ENCODE results near the gene KCTD11. TPM values are rescaled to one million over a fixed set of nuclear protein-coding genes. Genes with fewer than 3 reads are reported as not detected.

The KCTD11 gene
- total and polyA plus RNA-seq, 2 of the 13 experiments (the other 11 are each of a cell fraction or from before 2014, with no cell fraction given): 1.6 to 2.6 TPM

DNA sequence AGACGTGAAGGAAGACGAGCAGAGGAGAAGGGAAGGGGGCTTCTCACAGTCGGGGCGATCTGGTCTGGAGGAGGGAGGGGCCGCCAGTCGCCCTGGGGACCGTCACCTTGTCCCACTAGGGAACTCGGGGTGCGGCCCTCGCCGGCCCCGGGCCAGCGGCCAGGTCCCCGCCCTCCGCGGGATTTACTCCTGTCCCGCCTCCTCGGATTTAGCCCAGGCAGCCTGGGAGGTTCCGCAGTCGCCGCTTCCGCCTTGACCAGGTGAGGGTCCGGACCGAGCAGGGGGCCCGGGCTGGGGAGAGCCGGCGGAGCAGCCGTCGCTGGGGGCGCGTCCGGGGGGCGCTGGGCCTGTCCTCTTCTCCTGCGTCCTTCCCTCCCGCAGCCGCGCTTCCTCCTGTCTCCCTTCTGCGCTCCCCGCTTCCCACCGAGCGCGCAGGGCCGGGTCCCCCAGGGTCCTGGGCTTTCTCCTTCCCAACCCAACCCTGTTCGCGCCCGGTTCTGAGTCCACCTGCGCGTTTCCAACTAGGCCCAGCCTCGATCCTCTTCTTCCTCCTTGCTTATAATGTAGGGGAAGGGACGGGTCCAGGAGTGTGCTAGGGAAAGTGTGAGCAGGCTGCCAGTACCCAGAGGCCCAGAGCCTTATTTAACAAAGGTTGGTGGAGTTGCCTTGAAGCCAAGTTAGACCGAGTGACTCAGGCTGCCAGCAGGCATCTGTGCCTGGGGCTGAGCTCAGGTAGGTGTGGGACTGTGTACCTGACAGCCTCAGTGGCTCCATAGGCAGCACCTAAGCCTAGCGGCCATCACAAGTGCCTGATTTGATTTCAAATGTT, 29.1 kb downstream of the KCTD11 start, which contains the start of gene TNK1 (continued):
- TF ChIP-seq, protein P1, sequence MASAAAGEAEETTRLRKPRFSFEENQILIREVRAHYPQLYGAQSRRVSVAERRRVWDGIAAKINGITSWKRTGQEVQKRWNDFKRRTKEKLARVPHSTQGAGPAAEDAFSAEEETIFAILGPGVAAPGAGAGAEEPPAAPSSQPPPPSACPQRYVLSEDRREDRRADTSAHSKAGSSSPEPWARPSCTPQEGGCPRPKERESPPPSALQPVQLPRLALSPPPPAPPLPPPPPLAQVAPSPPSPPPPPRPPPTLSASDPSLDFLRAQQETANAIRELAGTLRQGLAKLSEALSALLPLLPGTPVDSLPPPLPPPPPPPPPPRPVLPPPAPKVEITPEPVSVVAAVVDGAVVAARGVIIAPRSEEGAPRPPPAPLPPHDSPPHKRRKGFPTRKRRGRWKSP (CRISPR knock-in tag; IDR thresholded peaks at IDR 0.05): peak; percentile 57; the same call in 1 of the 2 replicates
- TF ChIP-seq, protein P2, sequence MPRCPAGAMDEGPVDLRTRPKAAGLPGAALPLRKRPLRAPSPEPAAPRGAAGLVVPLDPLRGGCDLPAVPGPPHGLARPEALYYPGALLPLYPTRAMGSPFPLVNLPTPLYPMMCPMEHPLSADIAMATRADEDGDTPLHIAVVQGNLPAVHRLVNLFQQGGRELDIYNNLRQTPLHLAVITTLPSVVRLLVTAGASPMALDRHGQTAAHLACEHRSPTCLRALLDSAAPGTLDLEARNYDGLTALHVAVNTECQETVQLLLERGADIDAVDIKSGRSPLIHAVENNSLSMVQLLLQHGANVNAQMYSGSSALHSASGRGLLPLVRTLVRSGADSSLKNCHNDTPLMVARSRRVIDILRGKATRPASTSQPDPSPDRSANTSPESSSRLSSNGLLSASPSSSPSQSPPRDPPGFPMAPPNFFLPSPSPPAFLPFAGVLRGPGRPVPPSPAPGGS (CRISPR knock-in tag; IDR thresholded peaks at IDR 0.05): 0 out of 2 replicates have a peak, but pooled peaks have one; percentile 21
- TF ChIP-seq ZNF510 (CRISPR knock-in tag; IDR thresholded peaks at IDR 0.05; ENCODE audit: low read depth) (peak; percentile 41; the same call in 1 of the 2 replicates), NCOA5 (CRISPR knock-in tag; IDR thresholded peaks at IDR 0.05) (no peak), KDM2A (CRISPR knock-in tag; IDR thresholded peaks at IDR 0.05; ENCODE audit: borderline replicate concordance, low read depth) (peak; percentile 56; the same call in 1 of the 2 replicates), ZSCAN30 (CRISPR knock-in tag; IDR thresholded peaks at IDR 0.05) (no peak), ZC3H4 (CRISPR knock-in tag; IDR thresholded peaks at IDR 0.05; ENCODE audit: borderline replicate concordance) (no peak), ZFY (CRISPR knock-in tag; IDR thresholded peaks at IDR 0.05) (peak; percentile 69), HHEX (CRISPR knock-in tag; IDR thresholded peaks at IDR 0.05) (no peak), GABPB1 (CRISPR knock-in tag; IDR thresholded peaks at IDR 0.05) (peak; percentile 81), NCOA2 (CRISPR knock-in tag; IDR thresholded peaks at IDR 0.05) (no peak), POLR2A (IDR thresholded peaks at IDR 0.05; ENCODE audit: insufficient read depth in 1 of 2, low read depth in 2 of 2, low read length in 2 of 2) (peak in 1 of 2 experiments; percentile 80; a peak in 2 of 4 replicates), HOXA5 (CRISPR knock-in tag; IDR thresholded peaks at IDR 0.05) (peak; percentile 63; the same call in 1 of the 2 replicates), ETV5 (CRISPR knock-in tag; IDR thresholded peaks at IDR 0.05; ENCODE audit: borderline replicate concordance) (peak; percentile 40; the same call in 1 of the 2 replicates), ZFX (CRISPR knock-in tag; IDR thresholded peaks at IDR 0.05; ENCODE audit: low read depth) (peak; percentile 79)
- TF ChIP-seq, protein P3, sequence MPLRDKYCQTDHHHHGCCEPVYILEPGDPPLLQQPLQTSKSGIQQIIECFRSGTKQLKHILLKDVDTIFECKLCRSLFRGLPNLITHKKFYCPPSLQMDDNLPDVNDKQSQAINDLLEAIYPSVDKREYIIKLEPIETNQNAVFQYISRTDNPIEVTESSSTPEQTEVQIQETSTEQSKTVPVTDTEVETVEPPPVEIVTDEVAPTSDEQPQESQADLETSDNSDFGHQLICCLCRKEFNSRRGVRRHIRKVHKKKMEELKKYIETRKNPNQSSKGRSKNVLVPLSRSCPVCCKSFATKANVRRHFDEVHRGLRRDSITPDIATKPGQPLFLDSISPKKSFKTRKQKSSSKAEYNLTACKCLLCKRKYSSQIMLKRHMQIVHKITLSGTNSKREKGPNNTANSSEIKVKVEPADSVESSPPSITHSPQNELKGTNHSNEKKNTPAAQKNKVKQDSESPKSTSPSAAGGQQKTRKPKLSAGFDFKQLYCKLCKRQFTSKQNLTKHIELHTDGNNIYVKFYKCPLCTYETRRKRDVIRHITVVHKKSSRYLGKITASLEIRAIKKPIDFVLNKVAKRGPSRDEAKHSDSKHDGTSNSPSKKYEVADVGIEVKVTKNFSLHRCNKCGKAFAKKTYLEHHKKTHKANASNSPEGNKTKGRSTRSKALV (CRISPR knock-in tag; IDR thresholded peaks at IDR 0.05): 0 out of 2 replicates have a peak, but pooled peaks have one; percentile 18
- TF ChIP-seq, protein P4, sequence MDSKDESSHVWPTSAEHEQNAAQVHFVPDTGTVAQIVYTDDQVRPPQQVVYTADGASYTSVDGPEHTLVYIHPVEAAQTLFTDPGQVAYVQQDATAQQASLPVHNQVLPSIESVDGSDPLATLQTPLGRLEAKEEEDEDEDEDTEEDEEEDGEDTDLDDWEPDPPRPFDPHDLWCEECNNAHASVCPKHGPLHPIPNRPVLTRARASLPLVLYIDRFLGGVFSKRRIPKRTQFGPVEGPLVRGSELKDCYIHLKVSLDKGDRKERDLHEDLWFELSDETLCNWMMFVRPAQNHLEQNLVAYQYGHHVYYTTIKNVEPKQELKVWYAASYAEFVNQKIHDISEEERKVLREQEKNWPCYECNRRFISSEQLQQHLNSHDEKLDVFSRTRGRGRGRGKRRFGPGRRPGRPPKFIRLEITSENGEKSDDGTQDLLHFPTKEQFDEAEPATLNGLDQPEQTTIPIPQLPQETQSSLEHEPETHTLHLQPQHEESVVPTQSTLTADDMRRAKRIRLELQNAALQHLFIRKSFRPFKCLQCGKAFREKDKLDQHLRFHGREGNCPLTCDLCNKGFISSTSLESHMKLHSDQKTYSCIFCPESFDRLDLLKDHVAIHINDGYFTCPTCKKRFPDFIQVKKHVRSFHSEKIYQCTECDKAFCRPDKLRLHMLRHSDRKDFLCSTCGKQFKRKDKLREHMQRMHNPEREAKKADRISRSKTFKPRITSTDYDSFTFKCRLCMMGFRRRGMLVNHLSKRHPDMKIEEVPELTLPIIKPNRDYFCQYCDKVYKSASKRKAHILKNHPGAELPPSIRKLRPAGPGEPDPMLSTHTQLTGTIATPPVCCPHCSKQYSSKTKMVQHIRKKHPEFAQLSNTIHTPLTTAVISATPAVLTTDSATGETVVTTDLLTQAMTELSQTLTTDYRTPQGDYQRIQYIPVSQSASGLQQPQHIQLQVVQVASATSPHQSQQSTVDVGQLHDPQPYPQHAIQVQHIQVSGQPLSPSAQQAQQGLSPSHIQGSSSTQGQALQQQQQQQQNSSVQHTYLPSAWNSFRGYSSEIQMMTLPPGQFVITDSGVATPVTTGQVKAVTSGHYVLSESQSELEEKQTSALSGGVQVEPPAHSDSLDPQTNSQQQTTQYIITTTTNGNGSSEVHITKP (CRISPR knock-in tag; IDR thresholded peaks at IDR 0.05; ENCODE audit: low read depth): 0 out of 2 replicates have a peak, but pooled peaks have one; percentile 3
- TF ChIP-seq, protein P5, sequence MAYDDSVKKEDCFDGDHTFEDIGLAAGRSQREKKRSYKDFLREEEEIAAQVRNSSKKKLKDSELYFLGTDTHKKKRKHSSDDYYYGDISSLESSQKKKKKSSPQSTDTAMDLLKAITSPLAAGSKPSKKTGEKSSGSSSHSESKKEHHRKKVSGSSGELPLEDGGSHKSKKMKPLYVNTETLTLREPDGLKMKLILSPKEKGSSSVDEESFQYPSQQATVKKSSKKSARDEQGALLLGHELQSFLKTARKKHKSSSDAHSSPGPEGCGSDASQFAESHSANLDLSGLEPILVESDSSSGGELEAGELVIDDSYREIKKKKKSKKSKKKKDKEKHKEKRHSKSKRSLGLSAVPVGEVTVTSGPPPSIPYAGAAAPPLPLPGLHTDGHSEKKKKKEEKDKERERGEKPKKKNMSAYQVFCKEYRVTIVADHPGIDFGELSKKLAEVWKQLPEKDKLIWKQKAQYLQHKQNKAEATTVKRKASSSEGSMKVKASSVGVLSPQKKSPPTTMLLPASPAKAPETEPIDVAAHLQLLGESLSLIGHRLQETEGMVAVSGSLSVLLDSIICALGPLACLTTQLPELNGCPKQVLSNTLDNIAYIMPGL (CRISPR knock-in tag; IDR thresholded peaks at IDR 0.05; ENCODE audit: borderline replicate concordance in 1 of 2, low read depth in 1 of 2): peak in 1 of 2 experiments; percentile 48; a peak in 1 of 4 replicates
